Measurements from ENCODE around the gene NATD1.

Gene NATD1

DNA sequence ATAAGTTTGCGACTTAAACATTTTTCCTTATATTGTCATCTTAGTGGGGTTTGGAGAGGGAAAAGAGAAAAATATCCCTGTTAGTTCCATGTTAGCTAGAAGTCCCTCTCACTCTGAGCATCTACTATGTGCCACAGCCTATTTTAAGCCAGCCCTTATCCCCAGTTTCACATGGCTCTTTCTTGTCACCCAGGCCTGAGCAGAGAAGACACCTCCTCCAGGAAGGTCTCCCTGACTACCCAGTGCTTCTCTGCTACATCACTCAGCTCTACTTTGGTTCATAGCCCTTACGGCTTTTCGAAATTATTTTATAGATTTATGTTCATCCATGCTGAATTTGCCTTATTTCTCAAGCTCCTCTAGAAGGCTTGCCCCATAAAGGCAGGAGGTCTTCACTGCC, 24.1 kb upstream of the NATD1 start:
- no peak overlapping the region for H3K27ac ChIP-seq
- no peak for TF ChIP-seq ZFX (IDR thresholded peaks at IDR 0.05; ENCODE audit: borderline replicate concordance)
- TF ChIP-seq, protein P1, sequence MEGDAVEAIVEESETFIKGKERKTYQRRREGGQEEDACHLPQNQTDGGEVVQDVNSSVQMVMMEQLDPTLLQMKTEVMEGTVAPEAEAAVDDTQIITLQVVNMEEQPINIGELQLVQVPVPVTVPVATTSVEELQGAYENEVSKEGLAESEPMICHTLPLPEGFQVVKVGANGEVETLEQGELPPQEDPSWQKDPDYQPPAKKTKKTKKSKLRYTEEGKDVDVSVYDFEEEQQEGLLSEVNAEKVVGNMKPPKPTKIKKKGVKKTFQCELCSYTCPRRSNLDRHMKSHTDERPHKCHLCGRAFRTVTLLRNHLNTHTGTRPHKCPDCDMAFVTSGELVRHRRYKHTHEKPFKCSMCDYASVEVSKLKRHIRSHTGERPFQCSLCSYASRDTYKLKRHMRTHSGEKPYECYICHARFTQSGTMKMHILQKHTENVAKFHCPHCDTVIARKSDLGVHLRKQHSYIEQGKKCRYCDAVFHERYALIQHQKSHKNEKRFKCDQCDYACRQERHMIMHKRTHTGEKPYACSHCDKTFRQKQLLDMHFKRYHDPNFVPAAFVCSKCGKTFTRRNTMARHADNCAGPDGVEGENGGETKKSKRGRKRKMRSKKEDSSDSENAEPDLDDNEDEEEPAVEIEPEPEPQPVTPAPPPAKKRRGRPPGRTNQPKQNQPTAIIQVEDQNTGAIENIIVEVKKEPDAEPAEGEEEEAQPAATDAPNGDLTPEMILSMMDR (IDR thresholded peaks at IDR 0.05): no peak

DNA sequence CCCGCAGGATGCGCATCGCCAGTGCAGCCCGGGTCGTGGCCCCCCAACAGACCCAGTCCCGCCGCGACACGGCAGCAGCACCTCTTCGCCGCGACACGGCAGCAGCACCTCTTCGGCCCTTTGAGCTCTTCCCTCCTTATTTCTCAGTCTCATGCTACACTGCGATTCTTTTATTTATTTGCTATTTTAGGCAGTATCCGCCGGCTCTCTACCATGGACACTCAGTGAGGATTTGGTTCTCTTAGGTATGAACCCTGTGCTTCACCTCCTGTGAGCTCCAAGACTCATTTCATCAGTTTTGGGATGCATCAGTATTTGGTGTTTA, 23.0 kb upstream of the NATD1 start:
- H3K27ac ChIP-seq: peak overlapping the region; percentile 38; the same call in 1 of the 2 replicates
- TF ChIP-seq, protein P1 (IDR thresholded peaks at IDR 0.05): no peak
- TF ChIP-seq ZFX (IDR thresholded peaks at IDR 0.05; ENCODE audit: borderline replicate concordance): no peak

DNA sequence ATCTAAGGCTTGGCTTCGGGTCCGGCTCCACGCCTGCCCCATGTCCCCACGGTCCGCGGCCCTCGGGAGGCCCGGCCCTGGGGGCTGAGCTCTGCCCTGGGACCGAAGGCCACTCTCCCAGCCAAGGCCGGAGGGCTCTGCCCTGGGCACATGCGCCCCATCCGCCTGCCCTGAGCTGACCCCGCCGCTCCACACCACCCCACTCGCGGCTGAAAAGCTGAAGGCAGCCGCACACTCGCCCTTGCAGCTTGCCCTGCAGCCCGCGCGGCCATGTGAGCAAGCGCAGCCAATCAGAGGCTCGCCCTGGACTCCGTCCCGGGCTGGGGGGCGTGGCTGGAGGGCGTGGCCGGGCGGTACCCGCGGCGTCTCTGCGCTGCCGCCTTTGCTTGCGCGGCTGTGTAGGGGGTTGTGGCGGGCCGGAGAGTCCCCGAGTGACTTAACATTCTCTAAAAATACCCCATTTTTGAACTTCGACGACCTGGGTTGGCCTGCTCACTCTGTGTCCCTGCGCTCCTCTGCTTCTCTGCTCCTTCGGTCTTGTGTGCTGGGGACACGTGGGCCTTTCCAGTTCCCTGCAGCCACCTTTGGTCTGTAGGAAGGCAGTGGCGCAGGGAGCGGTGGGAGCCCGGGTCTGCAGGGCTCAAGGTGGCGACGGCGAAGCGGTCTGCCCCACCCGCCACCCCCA, 22.5 kb upstream of the NATD1 start:
- no peak for TF ChIP-seq ZFX (IDR thresholded peaks at IDR 0.05; ENCODE audit: borderline replicate concordance)
- TF ChIP-seq, protein P1 (IDR thresholded peaks at IDR 0.05): no peak
- H3K27ac ChIP-seq: peak overlapping the region; percentile 38; the same call in 1 of the 2 replicates

DNA sequence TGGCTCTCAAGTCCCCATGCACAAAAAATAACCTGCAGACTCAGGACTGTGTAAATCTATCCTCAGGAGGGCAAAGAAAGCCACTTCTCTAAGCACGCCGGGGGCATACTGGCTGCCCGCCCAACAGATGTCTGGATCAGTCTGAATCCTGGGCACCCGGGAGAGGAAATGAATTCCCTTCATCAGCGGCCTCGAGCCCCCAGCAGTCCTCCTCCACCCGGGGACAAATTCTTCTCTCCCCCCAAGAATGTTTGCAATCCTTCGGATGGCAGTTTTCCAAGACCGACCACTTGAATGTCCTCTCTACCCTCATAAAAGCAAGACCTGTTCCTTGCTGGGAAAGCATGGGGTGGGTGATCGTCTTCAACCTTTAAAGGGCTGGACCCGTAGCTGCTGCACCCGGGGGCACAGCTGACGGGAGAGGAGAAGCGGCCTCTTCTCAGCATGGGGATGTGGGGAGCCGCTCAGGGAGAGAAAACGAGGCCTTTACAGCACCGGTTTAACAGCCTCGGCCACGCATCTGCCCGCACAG, 21.9 kb upstream of the NATD1 start:
- no peak for TF ChIP-seq ZFX (IDR thresholded peaks at IDR 0.05; ENCODE audit: borderline replicate concordance)
- TF ChIP-seq, protein P1 (IDR thresholded peaks at IDR 0.05): no peak
- peak overlapping the region; percentile 38; the same call in 1 of the 2 replicates for H3K27ac ChIP-seq

DNA sequence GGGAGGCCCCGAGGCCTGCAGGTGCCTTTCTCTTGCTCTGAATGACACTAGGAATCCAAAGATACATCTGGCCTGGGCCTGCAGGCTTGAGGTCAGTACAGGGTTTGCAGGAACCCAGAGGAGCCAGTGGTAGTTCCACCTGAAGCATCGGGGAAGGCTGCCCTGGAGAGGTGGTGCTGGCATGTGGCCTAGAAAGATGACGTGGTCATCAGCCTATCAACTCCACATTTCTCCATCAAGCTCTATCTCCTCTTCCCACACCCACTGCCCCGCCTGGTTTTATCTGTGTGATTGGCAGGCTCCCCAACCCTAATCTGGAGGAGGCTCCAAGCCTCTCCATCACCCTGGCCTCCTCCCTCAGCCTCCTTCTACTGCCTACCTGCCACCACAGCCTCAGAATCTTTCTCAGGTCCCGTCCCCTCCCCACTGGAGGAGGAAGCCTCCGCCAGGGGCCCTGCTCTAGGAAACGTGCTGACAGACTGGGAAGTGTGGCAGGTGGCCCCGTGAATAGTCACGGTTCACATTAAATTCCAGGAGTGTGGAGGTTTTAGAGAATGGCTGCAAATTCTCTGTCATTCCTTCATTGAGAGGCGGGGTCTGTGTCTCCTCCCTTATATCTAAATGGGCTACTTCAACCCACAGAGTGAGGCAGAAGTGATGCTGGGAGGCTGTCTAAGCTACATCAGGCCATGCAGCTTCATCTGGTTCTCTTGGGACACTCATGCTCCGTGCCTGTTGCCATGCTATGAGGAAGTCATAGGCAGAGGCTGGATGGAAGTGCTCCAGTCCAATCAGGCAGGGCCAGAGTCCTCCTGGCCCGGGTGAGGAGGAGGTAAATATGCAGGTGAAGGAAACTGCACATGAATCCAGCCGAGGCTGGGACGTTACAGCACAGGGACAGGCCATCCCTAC, 19.9 kb upstream of the NATD1 start:
- TF ChIP-seq, protein P1 (IDR thresholded peaks at IDR 0.05): no peak
- TF ChIP-seq ZFX (IDR thresholded peaks at IDR 0.05; ENCODE audit: borderline replicate concordance): no peak
- no peak overlapping the region for H3K27ac ChIP-seq

DNA sequence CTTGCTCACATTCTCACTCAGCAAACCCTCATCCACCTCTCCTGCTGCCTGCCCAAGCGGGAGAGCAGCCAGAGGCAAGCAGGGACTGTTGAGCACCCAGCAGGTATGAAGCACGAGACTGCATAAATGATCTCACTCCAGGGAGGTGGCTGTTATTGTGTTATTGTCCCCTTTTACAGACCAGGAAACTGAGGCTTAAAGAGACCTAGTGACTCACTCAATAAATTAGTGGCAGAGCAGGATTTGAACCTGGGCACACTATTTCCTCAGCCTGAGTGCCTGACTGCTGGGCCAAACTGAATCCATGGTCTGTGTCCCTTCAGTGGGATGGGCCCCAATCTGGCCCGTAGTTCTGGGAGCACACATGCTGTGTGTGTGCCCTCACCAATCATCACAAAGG, 19.0 kb upstream of the NATD1 start:
- TF ChIP-seq ZFX (IDR thresholded peaks at IDR 0.05; ENCODE audit: borderline replicate concordance): no peak
- TF ChIP-seq, protein P1 (IDR thresholded peaks at IDR 0.05): no peak
- H3K27ac ChIP-seq: no peak overlapping the region
